Fibroblast of pulmonary artery (primary cell): ENCODE measurements around the gene S100A14.
A peak's percentile ranks its signal among the peaks of the same experiment; 100 is the strongest.

Experiments
- DNase-seq: peaks from one replicate; pipeline ENCODE4 v3.0.0-alpha.2; 2010; ENCODE audit warnings: low read depth
- H3K4me3 ChIP-seq: replicated peaks from 2 replicates; pipeline ENCODE4 v1.5.1; 2011; ENCODE audit warnings: low read depth, mild to moderate bottlenecking, control low read depth, low read length, moderate library complexity
- TF ChIP-seq, protein P1 (sequence below): IDR thresholded peaks from 2 replicates; pipeline ENCODE4 v1.5.1; 2011; ENCODE audit warnings: mild to moderate bottlenecking, control low read depth, low read length, inconsistent platforms; ENCODE audit errors: missing control alignments

S100A14 gene

GRCh38 chr1:153615406-153615805 is 719 bp downstream of the S100A14 start:
- TF ChIP-seq, protein P1, sequence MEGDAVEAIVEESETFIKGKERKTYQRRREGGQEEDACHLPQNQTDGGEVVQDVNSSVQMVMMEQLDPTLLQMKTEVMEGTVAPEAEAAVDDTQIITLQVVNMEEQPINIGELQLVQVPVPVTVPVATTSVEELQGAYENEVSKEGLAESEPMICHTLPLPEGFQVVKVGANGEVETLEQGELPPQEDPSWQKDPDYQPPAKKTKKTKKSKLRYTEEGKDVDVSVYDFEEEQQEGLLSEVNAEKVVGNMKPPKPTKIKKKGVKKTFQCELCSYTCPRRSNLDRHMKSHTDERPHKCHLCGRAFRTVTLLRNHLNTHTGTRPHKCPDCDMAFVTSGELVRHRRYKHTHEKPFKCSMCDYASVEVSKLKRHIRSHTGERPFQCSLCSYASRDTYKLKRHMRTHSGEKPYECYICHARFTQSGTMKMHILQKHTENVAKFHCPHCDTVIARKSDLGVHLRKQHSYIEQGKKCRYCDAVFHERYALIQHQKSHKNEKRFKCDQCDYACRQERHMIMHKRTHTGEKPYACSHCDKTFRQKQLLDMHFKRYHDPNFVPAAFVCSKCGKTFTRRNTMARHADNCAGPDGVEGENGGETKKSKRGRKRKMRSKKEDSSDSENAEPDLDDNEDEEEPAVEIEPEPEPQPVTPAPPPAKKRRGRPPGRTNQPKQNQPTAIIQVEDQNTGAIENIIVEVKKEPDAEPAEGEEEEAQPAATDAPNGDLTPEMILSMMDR = no peak
- H3K4me3 ChIP-seq = no peak overlapping the region
- DNase-seq = no peak

GRCh38 chr1:153614906-153615305 is 1.2 kb downstream of the S100A14 start:
- TF ChIP-seq, protein P1 = no peak

GRCh38 chr1:153614189-153614900 is 1.8 kb downstream of the S100A14 start:
- TF ChIP-seq, protein P1 = peak; percentile 14
- H3K4me3 ChIP-seq = no peak overlapping the region
- DNase-seq = no peak

More at GRCh38 chr1:153614906-153615305, 1.2 kb downstream of the S100A14 start:
- H3K4me3 ChIP-seq = no peak overlapping the region
- DNase-seq = no peak

GRCh38 chr1:153613406-153613805 is 2.7 kb downstream of the S100A14 start:
- TF ChIP-seq, protein P1 = no peak
- peak overlapping the region; percentile 90 for H3K4me3 ChIP-seq
- no peak for DNase-seq

- TF ChIP-seq, protein P1 = no peak
- peak; percentile 73 for DNase-seq
- peak within 1 kb of the TSS; percentile 90 for H3K4me3 ChIP-seq
Observed at GRCh38 chr1:153612755-153613331, 3.3 kb downstream of the S100A14 start, which contains the start of gene S100A16. TSS of gene S100A16 (minus strand) at chr1:153613137. CDS start at chr1:153608151, 4,986 bp downstream.

DNA sequence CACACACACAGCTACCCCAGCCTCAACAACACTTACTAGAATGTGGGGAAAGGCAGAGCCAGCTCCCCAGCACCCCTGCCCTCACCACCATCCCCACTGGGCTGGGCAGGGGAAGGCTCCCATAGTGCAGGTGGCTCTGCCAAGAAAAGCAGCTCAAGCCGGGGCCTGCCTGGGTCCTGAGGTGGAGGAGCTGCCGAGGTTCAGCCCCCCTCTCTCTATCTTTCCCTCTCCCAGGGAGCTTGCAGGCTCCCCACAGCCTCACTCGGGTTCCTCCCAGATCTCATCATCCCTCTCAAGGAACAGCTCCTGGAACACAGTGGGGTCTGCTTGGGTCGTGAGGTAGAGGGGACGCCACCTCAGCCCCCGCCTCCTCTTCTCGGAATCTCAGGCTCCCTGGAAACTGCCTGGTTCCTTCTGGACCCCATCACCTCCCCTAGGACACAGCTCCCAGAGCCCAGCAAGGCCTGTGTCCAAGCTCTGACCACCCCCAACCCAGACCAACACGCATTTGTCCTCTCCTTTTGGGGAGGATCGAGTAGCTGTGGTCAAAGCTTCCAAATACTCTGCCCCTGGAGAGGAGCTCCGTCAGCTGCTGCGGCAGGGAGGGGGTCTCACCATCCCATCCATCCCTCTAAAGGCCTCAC is 3.9 kb downstream of the S100A14 start:
- H3K4me3 ChIP-seq = peak overlapping the region; percentile 90
- no peak for DNase-seq
- TF ChIP-seq, protein P1 = no peak
